ENCODE results near the gene SAC3D1.

Gene SAC3D1

GRCh38 chr11:65047581-65048422 is 6.8 kb downstream of the SAC3D1 start:
- peak overlapping the region; percentile 35 for H3K4me3 ChIP-seq (ENCODE audit: low read length)
- TF ChIP-seq CTCF (IDR thresholded peaks at IDR 0.05; ENCODE audit: insufficient read depth, low read depth, low read length, missing control alignments): no peak
- DNase-seq (ENCODE audit: low read depth): no peak

GRCh38 chr11:65051398-65051858 is 10.4 kb downstream of the SAC3D1 start:
- no peak overlapping the region for H3K4me3 ChIP-seq (ENCODE audit: low read length)
- TF ChIP-seq CTCF (IDR thresholded peaks at IDR 0.05; ENCODE audit: insufficient read depth, low read depth, low read length, missing control alignments): no peak
- no peak for DNase-seq (ENCODE audit: low read depth)

- no peak for DNase-seq (ENCODE audit: low read depth)
- TF ChIP-seq CTCF (IDR thresholded peaks at IDR 0.05; ENCODE audit: insufficient read depth, low read depth, low read length, missing control alignments): no peak
- H3K4me3 ChIP-seq (ENCODE audit: low read length): no peak overlapping the region
These were observed 13.0 kb downstream of the SAC3D1 start for GRCh38 chr11:65053827-65054508.

- H3K4me3 ChIP-seq (ENCODE audit: low read length): no peak overlapping the region
- TF ChIP-seq CTCF (IDR thresholded peaks at IDR 0.05; ENCODE audit: insufficient read depth, low read depth, low read length, missing control alignments): no peak
- DNase-seq (ENCODE audit: low read depth): no peak
These were observed 14.5 kb downstream of the SAC3D1 start for GRCh38 chr11:65055538-65055937.

GRCh38 chr11:65056999-65057398 is 16.0 kb downstream of the SAC3D1 start:
- DNase-seq (ENCODE audit: low read depth): no peak
- no peak for TF ChIP-seq CTCF (IDR thresholded peaks at IDR 0.05; ENCODE audit: insufficient read depth, low read depth, low read length, missing control alignments)
- no peak overlapping the region for H3K4me3 ChIP-seq (ENCODE audit: low read length)

- DNase-seq (ENCODE audit: low read depth): no peak
- H3K4me3 ChIP-seq (ENCODE audit: low read length): no peak overlapping the region
- TF ChIP-seq CTCF (IDR thresholded peaks at IDR 0.05; ENCODE audit: insufficient read depth, low read depth, low read length, missing control alignments): no peak
These were observed 16.5 kb downstream of the SAC3D1 start for GRCh38 chr11:65057526-65057925.

Data from epithelial cell of esophagus (primary cell).